ENCODE measurements around the gene OPN3.

DNA sequence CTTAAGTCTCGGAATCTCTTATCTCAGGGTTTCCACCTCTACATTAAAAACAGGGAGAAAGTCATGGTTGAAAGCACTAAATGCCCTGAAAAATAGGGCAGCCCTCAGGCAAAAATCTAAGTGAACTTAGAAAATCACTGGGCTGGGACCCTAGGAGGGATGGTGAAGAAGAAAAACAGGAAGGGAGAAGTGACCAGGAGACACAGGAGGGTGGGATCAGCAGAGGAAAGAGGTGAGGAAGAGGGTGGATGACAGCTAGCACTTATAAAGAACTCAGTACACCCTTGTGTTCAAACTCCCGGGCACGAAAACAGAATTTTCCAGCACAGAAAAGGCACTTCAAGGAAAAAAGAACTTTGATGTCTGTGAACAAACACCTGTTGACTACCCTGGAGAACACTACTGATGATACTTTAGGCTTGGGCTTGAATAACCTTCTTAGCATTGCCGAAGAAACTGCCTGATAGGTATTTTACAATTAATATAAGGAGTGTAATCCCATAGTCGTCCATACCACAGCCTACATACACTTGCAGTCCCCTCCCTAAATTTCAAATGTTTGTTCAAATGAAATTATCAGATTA lies 2.0 kb downstream of the OPN3 start:
- TF ChIP-seq, protein P1, sequence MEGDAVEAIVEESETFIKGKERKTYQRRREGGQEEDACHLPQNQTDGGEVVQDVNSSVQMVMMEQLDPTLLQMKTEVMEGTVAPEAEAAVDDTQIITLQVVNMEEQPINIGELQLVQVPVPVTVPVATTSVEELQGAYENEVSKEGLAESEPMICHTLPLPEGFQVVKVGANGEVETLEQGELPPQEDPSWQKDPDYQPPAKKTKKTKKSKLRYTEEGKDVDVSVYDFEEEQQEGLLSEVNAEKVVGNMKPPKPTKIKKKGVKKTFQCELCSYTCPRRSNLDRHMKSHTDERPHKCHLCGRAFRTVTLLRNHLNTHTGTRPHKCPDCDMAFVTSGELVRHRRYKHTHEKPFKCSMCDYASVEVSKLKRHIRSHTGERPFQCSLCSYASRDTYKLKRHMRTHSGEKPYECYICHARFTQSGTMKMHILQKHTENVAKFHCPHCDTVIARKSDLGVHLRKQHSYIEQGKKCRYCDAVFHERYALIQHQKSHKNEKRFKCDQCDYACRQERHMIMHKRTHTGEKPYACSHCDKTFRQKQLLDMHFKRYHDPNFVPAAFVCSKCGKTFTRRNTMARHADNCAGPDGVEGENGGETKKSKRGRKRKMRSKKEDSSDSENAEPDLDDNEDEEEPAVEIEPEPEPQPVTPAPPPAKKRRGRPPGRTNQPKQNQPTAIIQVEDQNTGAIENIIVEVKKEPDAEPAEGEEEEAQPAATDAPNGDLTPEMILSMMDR (IDR thresholded peaks at IDR 0.05; ENCODE audit: poor library complexity, severe bottlenecking), result no peak
- TF ChIP-seq EP300 (conservative IDR thresholded peaks at IDR 0.05; ENCODE audit: poor library complexity, severe bottlenecking) (no peak), EZH2 (IDR thresholded peaks at IDR 0.05; ENCODE audit: borderline replicate concordance, insufficient read depth, low read length, poor library complexity, severe bottlenecking) (no peak), POLR2AphosphoS5 (IDR thresholded peaks at IDR 0.05) (no peak), RAD21 (conservative IDR thresholded peaks at IDR 0.05) (no peak), SMC3 (conservative IDR thresholded peaks at IDR 0.05; ENCODE audit: poor library complexity) (no peak), TAF1 (IDR thresholded peaks at IDR 0.05; ENCODE audit: low read depth) (no peak), MXI1 (conservative IDR thresholded peaks at IDR 0.05; ENCODE audit: poor library complexity, severe bottlenecking) (no peak)
- TF ChIP-seq, protein P2, sequence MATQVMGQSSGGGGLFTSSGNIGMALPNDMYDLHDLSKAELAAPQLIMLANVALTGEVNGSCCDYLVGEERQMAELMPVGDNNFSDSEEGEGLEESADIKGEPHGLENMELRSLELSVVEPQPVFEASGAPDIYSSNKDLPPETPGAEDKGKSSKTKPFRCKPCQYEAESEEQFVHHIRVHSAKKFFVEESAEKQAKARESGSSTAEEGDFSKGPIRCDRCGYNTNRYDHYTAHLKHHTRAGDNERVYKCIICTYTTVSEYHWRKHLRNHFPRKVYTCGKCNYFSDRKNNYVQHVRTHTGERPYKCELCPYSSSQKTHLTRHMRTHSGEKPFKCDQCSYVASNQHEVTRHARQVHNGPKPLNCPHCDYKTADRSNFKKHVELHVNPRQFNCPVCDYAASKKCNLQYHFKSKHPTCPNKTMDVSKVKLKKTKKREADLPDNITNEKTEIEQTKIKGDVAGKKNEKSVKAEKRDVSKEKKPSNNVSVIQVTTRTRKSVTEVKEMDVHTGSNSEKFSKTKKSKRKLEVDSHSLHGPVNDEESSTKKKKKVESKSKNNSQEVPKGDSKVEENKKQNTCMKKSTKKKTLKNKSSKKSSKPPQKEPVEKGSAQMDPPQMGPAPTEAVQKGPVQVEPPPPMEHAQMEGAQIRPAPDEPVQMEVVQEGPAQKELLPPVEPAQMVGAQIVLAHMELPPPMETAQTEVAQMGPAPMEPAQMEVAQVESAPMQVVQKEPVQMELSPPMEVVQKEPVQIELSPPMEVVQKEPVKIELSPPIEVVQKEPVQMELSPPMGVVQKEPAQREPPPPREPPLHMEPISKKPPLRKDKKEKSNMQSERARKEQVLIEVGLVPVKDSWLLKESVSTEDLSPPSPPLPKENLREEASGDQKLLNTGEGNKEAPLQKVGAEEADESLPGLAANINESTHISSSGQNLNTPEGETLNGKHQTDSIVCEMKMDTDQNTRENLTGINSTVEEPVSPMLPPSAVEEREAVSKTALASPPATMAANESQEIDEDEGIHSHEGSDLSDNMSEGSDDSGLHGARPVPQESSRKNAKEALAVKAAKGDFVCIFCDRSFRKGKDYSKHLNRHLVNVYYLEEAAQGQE (IDR thresholded peaks at IDR 0.05; ENCODE audit: borderline replicate concordance), result no peak

All from neural cell (in vitro differentiated cells).